ENCODE results near the gene MTG2.
"Not testable (repeated sequence)": the region's sequence is repeated elsewhere in the genome, so short reads cannot be mapped to it uniquely, and the experiment has no call there.

The MTG2 gene

DNA sequence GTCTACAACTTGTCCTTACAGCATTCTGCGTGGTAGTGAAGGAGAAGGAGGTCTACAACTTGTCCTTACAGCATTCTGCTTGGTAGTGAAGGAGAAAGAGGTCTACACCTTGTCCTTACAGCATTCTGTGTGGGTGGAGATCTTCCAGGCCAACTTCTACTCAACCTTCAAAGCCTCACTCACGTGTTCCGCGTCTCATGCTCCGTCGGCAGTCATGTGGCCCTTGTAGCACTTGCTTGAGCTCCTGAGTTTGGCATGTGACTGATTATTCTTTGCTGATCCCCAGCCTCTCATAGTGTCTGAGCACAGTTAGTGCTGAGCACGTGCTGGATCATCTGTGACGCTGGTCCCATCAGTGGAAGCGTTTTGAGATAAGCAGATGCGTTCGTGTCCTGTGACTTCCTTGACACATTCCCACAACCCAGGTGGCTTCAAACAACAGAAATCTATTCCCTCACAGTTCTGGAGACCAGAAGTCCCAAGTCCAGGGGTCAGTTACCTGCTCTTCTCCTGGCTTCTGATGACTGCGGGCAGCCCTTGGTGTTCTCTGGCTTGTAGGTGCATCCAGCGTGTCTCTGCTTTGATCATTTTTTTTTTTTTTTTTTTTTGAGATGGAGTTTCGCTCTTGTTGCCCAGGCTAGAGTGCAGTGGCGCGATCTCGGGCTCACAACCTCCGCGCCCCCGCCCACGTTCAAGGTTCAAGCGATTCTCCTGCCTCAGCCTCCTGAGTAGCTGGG is 36.6 kb upstream of the MTG2 start:
- no peak for DNase-seq

DNA sequence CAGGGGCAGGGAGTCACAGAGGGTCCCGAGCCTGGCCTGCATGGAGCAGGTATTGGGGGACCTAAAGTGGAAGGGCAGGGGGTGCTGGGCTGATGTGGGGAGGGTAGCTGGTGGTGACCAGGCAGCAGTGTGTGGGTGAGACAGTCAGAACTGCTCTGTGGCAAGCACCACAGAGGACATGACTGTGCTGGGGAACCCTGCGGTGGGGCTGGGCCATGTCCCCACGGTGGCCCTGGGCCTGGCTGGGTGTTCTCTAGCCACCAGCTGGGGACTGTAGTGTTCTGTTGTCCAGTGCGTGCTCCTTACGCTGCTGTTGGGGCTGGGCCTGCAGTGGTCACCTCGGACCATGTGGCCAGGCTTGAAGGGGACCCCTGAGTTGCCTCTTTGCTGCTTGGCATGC is 35.7 kb upstream of the MTG2 start:
- no peak for DNase-seq

GRCh38 chr20:62147528-62147927 is 35.3 kb upstream of the MTG2 start:
- DNase-seq: no peak

DNA sequence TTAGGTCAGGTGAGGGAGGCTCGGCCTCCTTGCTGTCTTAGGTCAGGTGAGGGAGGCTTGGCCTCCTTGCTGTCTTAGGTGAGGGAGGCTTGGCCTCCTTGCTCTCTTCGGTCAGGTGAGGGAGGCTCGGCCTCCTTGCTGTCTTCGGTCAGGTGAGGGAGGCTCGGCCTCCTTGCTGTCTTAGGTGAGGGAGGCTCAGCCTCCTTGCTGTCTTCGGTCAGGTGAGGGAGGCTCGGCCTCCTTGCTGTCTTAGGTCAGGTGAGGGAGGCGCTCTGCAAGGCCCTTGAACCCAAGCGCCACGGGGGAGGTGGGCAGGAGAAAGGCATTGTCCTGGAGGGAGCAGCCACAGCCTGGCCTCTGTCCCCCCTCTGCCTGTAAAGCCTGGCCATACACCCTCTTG is 34.4 kb upstream of the MTG2 start:
- DNase-seq: not testable (repeated sequence)

DNA sequence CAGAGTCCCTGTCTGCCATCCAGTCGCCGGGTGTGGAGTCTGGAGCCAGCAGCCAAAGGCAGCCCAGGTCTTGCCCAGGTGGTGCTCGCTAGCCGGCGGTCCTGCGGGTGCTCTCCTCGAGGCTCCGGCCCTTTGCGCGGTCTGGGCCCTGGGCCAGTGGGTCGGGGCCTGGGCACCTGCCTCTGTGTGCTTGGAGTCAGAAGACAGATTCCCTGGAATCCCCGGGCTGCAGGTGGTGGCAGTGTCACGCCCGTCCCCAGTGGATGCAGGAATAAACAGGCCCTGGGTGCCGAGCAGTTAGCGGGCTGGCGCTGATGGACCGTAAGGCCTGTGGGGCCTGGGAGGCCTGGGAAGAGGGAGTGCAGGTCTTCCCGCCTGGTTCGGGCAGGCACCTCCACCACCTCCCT is 33.9 kb upstream of the MTG2 start:
- no peak for DNase-seq

DNA sequence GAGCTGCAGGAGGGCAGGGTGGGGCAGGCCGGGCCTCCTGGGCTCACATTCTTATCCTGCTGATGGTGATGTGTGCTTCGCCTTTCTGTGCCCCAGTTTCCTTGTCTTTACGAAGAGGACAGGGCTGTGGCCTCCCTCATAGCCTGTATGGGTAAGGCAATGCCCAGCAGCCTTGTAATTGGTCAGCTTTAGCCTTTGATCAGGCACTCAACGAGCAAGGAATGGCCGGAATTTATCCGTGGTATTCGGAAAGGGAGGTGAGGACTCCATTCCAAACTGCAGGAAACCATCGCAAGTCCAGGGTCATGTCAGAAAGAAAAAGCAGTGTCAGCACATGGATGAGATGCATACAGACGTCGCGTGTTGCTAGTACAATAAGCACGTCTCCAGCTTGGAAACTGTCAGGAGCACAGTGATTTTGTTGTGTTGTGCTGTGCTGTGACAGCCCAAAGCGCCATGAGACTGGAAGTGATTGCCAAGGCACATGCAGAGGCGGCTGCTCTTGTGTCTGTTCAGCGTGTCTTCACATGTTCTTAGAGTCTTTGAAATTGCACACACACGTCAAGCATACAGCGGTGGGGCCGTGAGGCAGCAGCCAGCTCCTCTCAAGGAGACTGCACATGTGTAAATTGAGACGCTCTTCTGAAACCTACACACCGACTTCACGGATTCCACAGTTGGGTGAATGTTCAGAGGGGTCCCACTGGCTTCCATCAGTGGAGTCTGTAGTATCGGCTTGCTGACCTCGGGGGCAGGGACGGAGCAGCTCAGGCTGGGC is 33.1 kb upstream of the MTG2 start:
- no peak for DNase-seq

- DNase-seq: no peak
Observed at GRCh38 chr20:62150310-62150575, 32.6 kb upstream of the MTG2 start.

DNA sequence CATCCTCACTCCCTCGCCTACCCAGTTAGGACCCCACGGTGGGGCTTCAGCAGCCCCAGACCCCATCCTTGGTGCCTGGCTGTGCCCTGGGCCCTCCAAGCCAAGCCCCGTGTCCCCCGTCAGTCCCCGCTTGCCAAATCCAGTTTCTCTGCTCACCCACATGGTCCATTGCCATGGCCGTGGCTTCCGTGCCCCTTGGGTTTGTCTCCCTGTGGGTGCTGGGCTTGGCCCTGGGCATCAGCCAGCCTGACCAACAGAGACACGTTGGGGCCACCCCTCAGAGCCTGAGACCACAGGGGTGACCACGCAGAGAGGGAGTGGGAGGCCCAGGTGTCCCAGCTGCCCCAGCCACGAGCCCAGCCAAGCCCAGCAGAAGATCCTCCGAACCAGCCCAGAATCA is 31.6 kb upstream of the MTG2 start:
- no peak for DNase-seq

- DNase-seq: no peak
Observed at GRCh38 chr20:62151835-62152364, 30.9 kb upstream of the MTG2 start.

DNA sequence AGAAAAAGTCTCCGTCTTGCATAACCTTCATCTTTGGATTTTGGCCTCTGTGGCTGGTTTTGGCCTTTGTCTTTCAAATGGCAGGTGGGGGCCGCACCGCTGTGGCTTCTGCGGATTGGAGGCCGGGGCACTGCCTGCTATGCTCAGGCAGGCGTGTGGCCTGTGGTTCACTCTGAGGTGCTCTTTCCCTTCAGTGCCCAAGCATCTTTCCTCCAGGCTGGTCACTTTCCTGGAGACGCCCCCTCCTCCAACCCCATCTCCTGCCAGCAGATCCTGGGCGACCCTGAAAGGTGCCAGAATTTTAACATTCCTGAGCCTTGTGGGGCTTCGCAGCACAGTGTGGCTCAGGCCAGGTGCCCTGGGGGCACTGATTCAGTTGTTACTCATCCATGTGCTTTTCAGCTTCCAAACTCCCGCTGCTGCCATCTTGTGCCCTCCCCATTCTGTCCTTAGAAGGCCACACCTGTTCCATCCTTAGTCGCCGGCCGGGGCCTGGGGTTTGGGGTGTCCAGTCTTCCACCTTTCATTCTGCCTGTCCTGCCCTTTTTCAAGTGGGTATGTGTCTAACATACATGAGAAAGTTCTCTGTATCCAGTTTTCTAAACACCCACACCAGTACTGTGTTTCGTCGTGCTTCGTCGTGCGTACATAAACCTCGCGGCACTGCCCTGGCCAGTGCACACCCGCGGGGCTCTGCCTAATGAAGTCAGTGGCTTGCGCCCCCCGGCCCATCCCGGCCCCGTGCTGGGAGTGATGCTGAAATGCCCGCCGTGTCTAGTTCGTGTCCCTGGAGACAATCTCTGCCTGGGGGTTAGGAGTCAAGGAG is 27.2 kb upstream of the MTG2 start:
- DNase-seq: no peak

GRCh38 chr20:62156254-62156556 is 26.6 kb upstream of the MTG2 start:
- no peak for DNase-seq

GRCh38 chr20:62156592-62157386 is 26.0 kb upstream of the MTG2 start:
- DNase-seq: peak; percentile 72

GRCh38 chr20:62157387-62158087 is 25.3 kb upstream of the MTG2 start:
- no peak for DNase-seq

DNA sequence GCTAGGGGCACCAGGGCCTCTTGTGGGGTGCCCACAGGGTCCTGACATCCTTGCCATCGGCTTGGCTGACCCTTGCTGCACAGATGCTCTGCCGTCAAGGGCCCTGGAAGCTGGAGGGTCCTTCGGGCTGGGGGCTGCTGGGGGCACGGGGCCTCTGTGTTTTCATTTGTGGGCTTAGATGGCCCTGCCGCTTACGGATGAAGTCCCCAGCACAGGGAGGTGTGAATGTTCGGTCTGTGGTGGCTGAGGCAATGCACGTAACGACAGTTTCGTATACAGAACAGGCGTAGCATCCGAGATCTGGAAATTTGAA is 24.8 kb upstream of the MTG2 start:
- DNase-seq: no peak

- DNase-seq: no peak
Observed at GRCh38 chr20:62158541-62158940, 24.3 kb upstream of the MTG2 start.

GRCh38 chr20:62159052-62159451 is 23.8 kb upstream of the MTG2 start:
- no peak for DNase-seq

GRCh38 chr20:62159839-62160238 is 23.0 kb upstream of the MTG2 start:
- DNase-seq: peak; percentile 31 to 38

- DNase-seq: no peak
Observed at GRCh38 chr20:62160253-62160652, 22.6 kb upstream of the MTG2 start.

DNA sequence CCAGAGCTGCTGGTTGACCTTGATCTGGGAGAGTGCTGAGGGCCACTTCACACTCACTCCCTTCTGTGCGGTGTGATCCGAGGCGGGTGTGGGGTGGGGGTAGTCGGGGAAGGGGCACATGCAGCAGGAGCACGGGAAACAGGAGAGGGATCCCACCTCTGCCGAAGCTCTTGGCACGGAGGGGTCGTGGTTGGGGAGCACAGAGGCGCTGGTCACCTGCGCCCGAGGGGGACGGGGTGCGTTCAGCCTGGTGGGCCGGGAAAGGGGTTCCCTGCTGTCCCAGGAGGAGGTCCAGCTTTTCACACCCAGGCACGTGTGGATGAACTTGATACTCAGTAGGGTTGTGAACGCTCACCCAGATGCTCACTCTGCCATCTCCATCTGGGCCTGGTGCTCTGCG is 22.0 kb upstream of the MTG2 start:
- no peak for DNase-seq

DNA sequence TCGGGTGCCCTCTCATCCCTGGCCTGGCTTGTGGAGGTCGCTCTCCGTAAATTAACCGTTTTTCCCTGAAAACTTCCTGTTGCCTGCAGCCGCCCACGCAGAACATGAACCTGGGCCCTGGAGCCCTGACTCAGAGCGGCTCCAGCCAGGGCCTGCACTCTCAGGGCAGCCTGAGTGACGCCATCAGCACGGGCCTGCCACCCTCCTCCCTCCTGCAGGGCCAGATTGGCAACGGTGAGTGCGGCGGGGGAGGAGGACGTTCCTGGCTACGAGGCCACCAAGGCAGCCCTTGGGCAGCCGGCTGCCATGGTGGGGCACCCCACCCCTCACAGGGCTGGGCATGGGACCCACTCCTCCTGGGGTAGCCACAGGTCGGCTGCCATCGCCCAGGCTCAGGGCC is 21.5 kb upstream of the MTG2 start:
- DNase-seq: no peak

GRCh38 chr20:62162765-62163484 is 19.9 kb upstream of the MTG2 start:
- DNase-seq: no peak

- no peak for DNase-seq
Observed at GRCh38 chr20:62163485-62163865, 19.4 kb upstream of the MTG2 start.

Measured in stimulated activated CD4-positive, alpha-beta T cell treated with anti-CD3 and anti-CD28 coated beads, Interleukin-4, amount 100 ng/mL, for 4 hours (primary cell).